K562 (cell line): Measurements from ENCODE around the gene PXMP2. TPM values are rescaled to one million over a fixed set of nuclear protein-coding genes. Genes with fewer than 3 reads are reported as not detected.

Source experiments
- ATAC-seq: fragments of 200-7000 bp; cut with Tn5 transposase; 3 replicates; pipeline ENCODE4 v1.9.1; 2020; ENCODE audit warnings: moderate library complexity
- BruUV-seq: library from RNA; stranded (reverse); fragments of 400-500 nt; replicated peaks from 2 replicates; lab custom pipeline; 2021; lab: Mats Ljungman, UMichigan
- CTCF ChIA-PET: fragments of 300-600 bp; formaldehyde crosslinking; extraction: SDS; loops from one replicate; lab custom pipeline; 2021; ENCODE audit warnings: low intra/inter-chr PET ratio; lab: Yijun Ruan, JAX
- POLR2A ChIA-PET: fragments of 300-600, 350-650 bp; sonication (Branson Sonifier 250); formaldehyde crosslinking; extraction: SDS; loops from one replicate; lab custom pipeline; 2021; ENCODE audit warnings: antibody characterized with exemption, inconsistent platforms; lab: Yijun Ruan, JAX
- DNase-seq, 4 experiments: peaks; one replicate each; pipeline versions ENCODE4 v3.0.0 to v3.0.0-alpha.2; 2011 to 2018; ENCODE audit warnings: low spot score in 3 of 4, mixed read lengths in 3 of 4; ENCODE audit errors: extremely low read depth in 1 of 4
- FAIRE-seq: peaks from 2 replicates; lab custom pipeline; 2011; peaks lifted over from hg19 to GRCh38; lab: Jason Lieb, UNC
- H2AFZ ChIP-seq: 2 replicates; pipeline ENCODE4 v1.6.0; 2011; ENCODE audit warnings: low read depth, low read length, control low read depth, inconsistent platforms
- H3K27ac ChIP-seq: fragments of 200-600 bp; 3 replicates; pipeline ENCODE4 v1.8.0; 2011; ENCODE audit warnings: low read depth, mild to moderate bottlenecking, control low read depth, inconsistent platforms, low read length, moderate library complexity, mixed read lengths; ENCODE audit errors: extremely low read depth
- H3K27me3 ChIP-seq, 2 experiments: fragments of 300-600 bp in 1 of 2; 2 replicates in 1 of 2; 3 replicates in 1 of 2; pipeline versions ENCODE4 v1.6.0 to v1.8.0; 2011; ENCODE audit warnings: inconsistent platforms in 2 of 2, low read length in 2 of 2, mild to moderate bottlenecking in 1 of 2, mixed read lengths in 1 of 2, moderate library complexity in 1 of 2; ENCODE audit not compliant: control insufficient read depth in 2 of 2, insufficient read depth in 2 of 2
- H3K36me3 ChIP-seq: fragments of 300-600 bp; 3 replicates; pipeline ENCODE4 v1.8.0; 2011; ENCODE audit warnings: mild to moderate bottlenecking, low read length, inconsistent platforms; ENCODE audit not compliant: control insufficient read depth, insufficient read depth
- H3K4me1 ChIP-seq, 2 experiments: fragments of 200-600 bp in 1 of 2; replicated peaks in 1 of 2; 2 replicates in 1 of 2; 3 replicates in 1 of 2; pipeline versions ENCODE4 v1.5.1 to v1.8.0; 2011; ENCODE audit warnings: inconsistent platforms in 2 of 2, low read length in 2 of 2, mild to moderate bottlenecking in 1 of 2, mixed read lengths in 1 of 2, moderate library complexity in 1 of 2; ENCODE audit not compliant: control insufficient read depth in 2 of 2, insufficient read depth in 2 of 2
- H3K4me2 ChIP-seq: 2 replicates; pipeline ENCODE4 v1.6.1; 2011; ENCODE audit warnings: low read length, control low read depth, inconsistent platforms, mixed read lengths; ENCODE audit not compliant: insufficient read depth
- H3K4me3 ChIP-seq: fragments of 200-600 bp; sonication (generic), shearing (Covaris generic); 2 replicates; pipeline ENCODE4 v1.5.1; 2016; ENCODE audit warnings: control low read depth, inconsistent platforms
- H3K79me2 ChIP-seq: fragments of 200-600 bp; 3 replicates; pipeline ENCODE4 v1.8.0; 2011; ENCODE audit warnings: low read length, inconsistent platforms; ENCODE audit not compliant: control insufficient read depth, insufficient read depth
- H3K9ac ChIP-seq, 2 experiments: 2 replicates each; pipeline versions ENCODE4 v1.6.0 to v1.6.1; 2011; ENCODE audit warnings: low read depth in 2 of 2, low read length in 2 of 2, control low read depth in 1 of 2, inconsistent platforms in 1 of 2, mild to moderate bottlenecking in 1 of 2, mixed read lengths in 1 of 2; ENCODE audit not compliant: insufficient read depth in 1 of 2
- H3K9me1 ChIP-seq: one replicate; pipeline ENCODE4 v1.6.0; 2011; ENCODE audit warnings: inconsistent platforms, mild to moderate bottlenecking, low read length, moderate library complexity; ENCODE audit not compliant: control insufficient read depth, insufficient read depth
- H3K9me3 ChIP-seq: replicated peaks from 2 replicates; pipeline ENCODE4 v1.5.1; 2011; ENCODE audit warnings: low read depth, low read length, inconsistent platforms; ENCODE audit not compliant: control insufficient read depth, insufficient read depth
- H4K20me1 ChIP-seq: replicated peaks from 2 replicates; pipeline ENCODE4 v1.6.1; 2011; ENCODE audit warnings: low read length, inconsistent platforms, mixed read lengths; ENCODE audit not compliant: control insufficient read depth, insufficient read depth
- DNMT1 ChIP-seq: fragments of 450-650 bp; IDR thresholded peaks from 2 replicates; pipeline ENCODE4 v1.6.1; 2016; ENCODE audit warnings: antibody characterized with exemption, mild to moderate bottlenecking
- KDM1A ChIP-seq, 2 experiments: fragments of 450-650 bp; IDR thresholded peaks; 2 replicates each; pipeline ENCODE4 v1.6.1; 2016; ENCODE audit warnings: mild to moderate bottlenecking in 2 of 2
- MXI1 ChIP-seq: IDR thresholded peaks from 2 replicates; pipeline ENCODE4 v1.6.1; 2011; ENCODE audit warnings: low read depth, mild to moderate bottlenecking, improper control_type of control experiment, low read length
- POLR2AphosphoS5 ChIP-seq: IDR thresholded peaks from 2 replicates; pipeline ENCODE4 v1.6.1; 2011; ENCODE audit warnings: mild to moderate bottlenecking, low read depth, low read length, moderate library complexity; ENCODE audit not compliant: control insufficient read depth, insufficient read depth
- POLR3A ChIP-seq: IDR thresholded peaks from 2 replicates; pipeline ENCODE4 v1.6.1; 2011; ENCODE audit warnings: borderline replicate concordance, mild to moderate bottlenecking, moderate library complexity; ENCODE audit not compliant: insufficient read length, insufficient read depth; ENCODE audit errors: extremely low read depth
- PTTG1 ChIP-seq: fragments of 450-650 bp; IDR thresholded peaks from 2 replicates; pipeline ENCODE4 v1.6.1; 2016; ENCODE audit warnings: low read depth, mild to moderate bottlenecking, missing genetic modification characterization, missing compliant biosample characterization
- PYGO2 ChIP-seq: fragments of 450-650 bp; IDR thresholded peaks from 2 replicates; pipeline ENCODE4 v1.6.1; 2016; ENCODE audit warnings: mild to moderate bottlenecking, missing genetic modification characterization, moderate library complexity, missing compliant biosample characterization
- RBM22 ChIP-seq: fragments of 200-400 bp; formaldehyde crosslinking; IDR thresholded peaks from 2 replicates; pipeline ENCODE4 v1.6.1; 2018; ENCODE audit warnings: low read length, low read depth; ENCODE audit not compliant: poor library complexity, severe bottlenecking
- ZNF197 ChIP-seq: fragments of 200-800 bp; sonication (Bioruptor generic); IDR thresholded peaks from 2 replicates; pipeline ENCODE4 v1.6.1; 2016; ENCODE audit warnings: low read depth, missing genetic modification characterization, missing compliant biosample characterization
- ZNF232 ChIP-seq: sonication (generic); formaldehyde crosslinking; IDR thresholded peaks from 2 replicates; pipeline ENCODE4 v1.8.0; 2022; ENCODE audit warnings: mild to moderate bottlenecking, missing genetic modification reagents
- ZNF384 ChIP-seq: IDR thresholded peaks from 2 replicates; pipeline ENCODE4 v1.6.1; 2012; ENCODE audit warnings: low read depth, low read length, improper control_type of control experiment
- ZNF445 ChIP-seq: fragments of 250-450 bp; sonication (Bioruptor Pico); IDR thresholded peaks from 2 replicates; pipeline ENCODE4 v1.4.0; 2020; ENCODE audit warnings: low read depth, mild to moderate bottlenecking, moderate library complexity
- WGBS: fragments of 100-300 bp; shearing (Covaris generic); methylation state at CpG from one replicate; pipeline ENCODE4 v1.1.6; 2016; ENCODE audit warnings: low coverage, mixed read lengths; ENCODE audit not compliant: insufficient coverage; ENCODE audit errors: missing lambda C conversion rate; 5-methylcytosine and 5-hydroxymethylcytosine counted together
- in situ Hi-C: fragments of 300-500 bp; cut with MboI; formaldehyde crosslinking; loops from 4 replicates; pipeline ENCODE4 v1.15.0; 2018; ENCODE audit warnings: inconsistent platforms, mixed read lengths
- intact Hi-C: fragments of 100-400 bp; cut with micrococcal nuclease; formaldehyde crosslinking; loops from 2 replicates; pipeline ENCODE4 v1.14.2; 2022
- polyA plus RNA-seq, 8 experiments: library from polyadenylated mRNA; depleted of rRNA in 4 of 8; stranded (reverse) in 5 of 8; unstranded in 3 of 8; fragments of >200 nt; fragmentation: Nextera tagmentation in 2 of 8; fragmentation: Illumina TruSeq in 1 of 8; extraction: Ambion mirVana in 2 of 8; extraction: Trizol in 1 of 8; gene quantifications; 2 replicates each; pipeline versions ENCODE4 v1.2.1 to v1.2.3, GENCODE V29; 2011 to 2014; ENCODE audit warnings: inconsistent platforms in 1 of 8, missing spikeins in 1 of 8
- total RNA-seq, 7 experiments: library from RNA; depleted of rRNA in 6 of 7; stranded (reverse); fragments of >200 nt in 6 of 7; fragmentation: Illumina TruSeq in 2 of 7; extraction: Trizol in 2 of 7; gene quantifications; 2 replicates each; pipeline versions ENCODE4 v1.2.1 to v1.2.3, GENCODE V29; 2011 to 2021; ENCODE audit warnings: low replicate concordance in 1 of 7
- TF ChIP-seq, protein P1 (sequence below), 2 experiments: fragments of 150-350 bp in 1 of 2; IDR thresholded peaks; 2 replicates each; pipeline ENCODE4 v1.6.1; 2012 to 2016; ENCODE audit warnings: low read depth in 2 of 2, low read length in 2 of 2, mild to moderate bottlenecking in 1 of 2, moderate library complexity in 1 of 2
- TF ChIP-seq, protein P2 (sequence below): fragments of 250-450 bp; sonication (Bioruptor Pico); IDR thresholded peaks from 2 replicates; pipeline ENCODE4 v1.8.0; 2022; ENCODE audit warnings: inconsistent platforms, mild to moderate bottlenecking, moderate library complexity, borderline replicate concordance

PXMP2 gene
- total and polyA plus RNA-seq, 9 of the 15 experiments (the other 6 are each of a cell fraction or from before 2014, with no cell fraction given) = 3.0 to 66.1 (median 44.7) TPM

DNA sequence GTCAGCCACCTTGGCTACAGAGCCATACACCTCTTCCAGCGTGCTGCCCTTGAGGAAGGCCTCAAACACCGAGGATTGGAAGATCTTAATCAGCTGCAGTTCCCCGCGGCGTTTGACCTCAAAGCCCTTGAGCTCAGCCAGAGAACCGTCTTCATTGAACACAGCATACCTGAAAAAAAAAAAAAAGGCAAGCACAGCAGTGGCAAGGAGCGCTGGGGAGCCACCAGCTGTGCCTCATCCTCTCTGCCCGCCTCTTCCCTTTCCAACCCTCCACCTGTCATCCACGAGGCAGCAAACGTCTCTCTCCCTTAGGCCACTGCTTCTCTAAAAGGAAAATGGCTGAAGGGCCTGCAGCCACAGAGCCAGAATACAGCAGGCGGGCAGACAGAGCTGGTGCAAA, 26.4 kb upstream of the PXMP2 start:
- in situ Hi-C loops = no loop called here
- POLR2A ChIA-PET = no interaction called here
- CTCF ChIA-PET = no interaction called here

DNA sequence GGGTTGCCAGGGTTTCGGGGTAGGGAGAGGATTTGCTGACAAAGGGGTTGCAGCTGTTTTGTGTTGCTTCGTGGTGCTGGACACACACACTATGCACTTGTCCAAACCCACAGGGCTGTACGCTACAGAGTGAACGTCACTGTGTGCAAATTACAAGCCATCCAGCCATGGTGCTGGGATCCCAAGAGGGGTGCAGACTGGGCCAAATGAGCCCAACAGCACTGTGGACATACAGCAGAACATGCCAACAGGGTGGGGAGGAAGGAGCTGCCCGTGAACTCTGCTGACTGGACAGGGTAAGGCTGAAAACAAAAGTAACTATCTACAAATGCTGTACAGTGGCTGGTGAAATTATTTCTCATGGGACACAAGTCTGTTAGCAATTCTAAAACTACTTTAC, 25.4 kb upstream of the PXMP2 start:
- no peak for ATAC-seq
- Histone ChIP-seq H3K4me1 (no peaks in the 10 kb centered on the region), H3K27me3 (no peaks in the 10 kb centered on the region), H3K4me2 (no peak overlapping the region), H3K9me3 (no peaks in the 10 kb centered on the region), H4K20me1 (peaks cover 3% of the 10 kb centered on the region; the same call in 1 of the 2 replicates), H2AFZ (no peak overlapping the region), H3K79me2 (no peaks in the 10 kb centered on the region), H3K9ac (no peak overlapping the region), H3K27ac (no peak overlapping the region; the same call in 2 of the 3 replicates), H3K36me3 (peaks cover 100% of the 10 kb centered on the region), H3K4me3 (no peak overlapping the region), H3K9me1 (no peaks in the 10 kb centered on the region)
- WGBS = 96% methylated on average over 5 of the region's 5 CpGs
- FAIRE-seq = no peak
- ChIA-PET CTCF (no interaction called here), POLR2A (no interaction called here)
- DNase-seq = no peak
- in situ Hi-C loops (no loop called here), intact Hi-C loops (no loop called here)
- BruUV-seq = no TSS peak
- no peak for TF ChIP-seq KDM1A (IDR thresholded peaks at IDR 0.05)
- TF ChIP-seq ZNF384 = no peak
- no peak for TF ChIP-seq MXI1
- no peak for TF ChIP-seq RBM22
- TF ChIP-seq, protein P1, sequence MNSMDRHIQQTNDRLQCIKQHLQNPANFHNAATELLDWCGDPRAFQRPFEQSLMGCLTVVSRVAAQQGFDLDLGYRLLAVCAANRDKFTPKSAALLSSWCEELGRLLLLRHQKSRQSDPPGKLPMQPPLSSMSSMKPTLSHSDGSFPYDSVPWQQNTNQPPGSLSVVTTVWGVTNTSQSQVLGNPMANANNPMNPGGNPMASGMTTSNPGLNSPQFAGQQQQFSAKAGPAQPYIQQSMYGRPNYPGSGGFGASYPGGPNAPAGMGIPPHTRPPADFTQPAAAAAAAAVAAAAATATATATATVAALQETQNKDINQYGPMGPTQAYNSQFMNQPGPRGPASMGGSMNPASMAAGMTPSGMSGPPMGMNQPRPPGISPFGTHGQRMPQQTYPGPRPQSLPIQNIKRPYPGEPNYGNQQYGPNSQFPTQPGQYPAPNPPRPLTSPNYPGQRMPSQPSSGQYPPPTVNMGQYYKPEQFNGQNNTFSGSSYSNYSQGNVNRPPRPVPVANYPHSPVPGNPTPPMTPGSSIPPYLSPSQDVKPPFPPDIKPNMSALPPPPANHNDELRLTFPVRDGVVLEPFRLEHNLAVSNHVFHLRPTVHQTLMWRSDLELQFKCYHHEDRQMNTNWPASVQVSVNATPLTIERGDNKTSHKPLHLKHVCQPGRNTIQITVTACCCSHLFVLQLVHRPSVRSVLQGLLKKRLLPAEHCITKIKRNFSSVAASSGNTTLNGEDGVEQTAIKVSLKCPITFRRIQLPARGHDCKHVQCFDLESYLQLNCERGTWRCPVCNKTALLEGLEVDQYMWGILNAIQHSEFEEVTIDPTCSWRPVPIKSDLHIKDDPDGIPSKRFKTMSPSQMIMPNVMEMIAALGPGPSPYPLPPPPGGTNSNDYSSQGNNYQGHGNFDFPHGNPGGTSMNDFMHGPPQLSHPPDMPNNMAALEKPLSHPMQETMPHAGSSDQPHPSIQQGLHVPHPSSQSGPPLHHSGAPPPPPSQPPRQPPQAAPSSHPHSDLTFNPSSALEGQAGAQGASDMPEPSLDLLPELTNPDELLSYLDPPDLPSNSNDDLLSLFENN (IDR thresholded peaks at IDR 0.05; ENCODE audit: low read depth in 2 of 2, low read length in 2 of 2) = no peak
- TF ChIP-seq ZNF197 (CRISPR knock-in tag) = no peak
- TF ChIP-seq PTTG1 = no peak
- no peak for TF ChIP-seq ZNF445 (CRISPR knock-in tag)
- no peak for TF ChIP-seq PYGO2 (tag)

More for the DNA sequence above, 26.4 kb upstream of the PXMP2 start:
- peaks cover 100% of the 10 kb centered on the region for H3K36me3 ChIP-seq
- H3K4me3 ChIP-seq = no peak overlapping the region
- BruUV-seq = TSS peak; percentile 10
- no peak overlapping the region for H3K4me2 ChIP-seq
- no peaks in the 10 kb centered on the region for H3K27me3 ChIP-seq
- no peak for DNase-seq
- H3K9ac ChIP-seq = no peak overlapping the region
- no peaks in the 10 kb centered on the region for H3K4me1 ChIP-seq
- TF ChIP-seq POLR2AphosphoS5 = no peak
- TF ChIP-seq ZNF232 (CRISPR knock-in tag) = no peak
- TF ChIP-seq, protein P2, sequence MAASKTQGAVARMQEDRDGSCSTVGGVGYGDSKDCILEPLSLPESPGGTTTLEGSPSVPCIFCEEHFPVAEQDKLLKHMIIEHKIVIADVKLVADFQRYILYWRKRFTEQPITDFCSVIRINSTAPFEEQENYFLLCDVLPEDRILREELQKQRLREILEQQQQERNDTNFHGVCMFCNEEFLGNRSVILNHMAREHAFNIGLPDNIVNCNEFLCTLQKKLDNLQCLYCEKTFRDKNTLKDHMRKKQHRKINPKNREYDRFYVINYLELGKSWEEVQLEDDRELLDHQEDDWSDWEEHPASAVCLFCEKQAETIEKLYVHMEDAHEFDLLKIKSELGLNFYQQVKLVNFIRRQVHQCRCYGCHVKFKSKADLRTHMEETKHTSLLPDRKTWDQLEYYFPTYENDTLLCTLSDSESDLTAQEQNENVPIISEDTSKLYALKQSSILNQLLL (CRISPR knock-in tag) = no peak
- TF ChIP-seq POLR3A = no peak
- TF ChIP-seq DNMT1 = no peak
- peaks cover 3% of the 10 kb centered on the region; the same call in 1 of the 2 replicates for H4K20me1 ChIP-seq
- no peak for ATAC-seq
- no peaks in the 10 kb centered on the region for H3K9me3 ChIP-seq
- H3K79me2 ChIP-seq = no peaks in the 10 kb centered on the region
- intact Hi-C loops = no loop called here
- H3K9me1 ChIP-seq = no peaks in the 10 kb centered on the region
- H3K27ac ChIP-seq = no peak overlapping the region
- no peak for FAIRE-seq
- H2AFZ ChIP-seq = no peak overlapping the region
- 87% methylated on average over 8 of the region's 11 CpGs for WGBS
